ENCODE measurements around the gene TMEM186. TPM values are rescaled to one million over a fixed set of nuclear protein-coding genes. Genes with fewer than 3 reads are reported as not detected.
A peak's percentile ranks its signal among the peaks of the same experiment; 100 is the strongest.
"Not testable (repeated sequence)": the region's sequence is repeated elsewhere in the genome, so short reads cannot be mapped to it uniquely, and the experiment has no call there.

TMEM186 gene
- total and polyA plus RNA-seq, 12 donors = 7.9 to 15.4 (median 11.9) TPM

DNA sequence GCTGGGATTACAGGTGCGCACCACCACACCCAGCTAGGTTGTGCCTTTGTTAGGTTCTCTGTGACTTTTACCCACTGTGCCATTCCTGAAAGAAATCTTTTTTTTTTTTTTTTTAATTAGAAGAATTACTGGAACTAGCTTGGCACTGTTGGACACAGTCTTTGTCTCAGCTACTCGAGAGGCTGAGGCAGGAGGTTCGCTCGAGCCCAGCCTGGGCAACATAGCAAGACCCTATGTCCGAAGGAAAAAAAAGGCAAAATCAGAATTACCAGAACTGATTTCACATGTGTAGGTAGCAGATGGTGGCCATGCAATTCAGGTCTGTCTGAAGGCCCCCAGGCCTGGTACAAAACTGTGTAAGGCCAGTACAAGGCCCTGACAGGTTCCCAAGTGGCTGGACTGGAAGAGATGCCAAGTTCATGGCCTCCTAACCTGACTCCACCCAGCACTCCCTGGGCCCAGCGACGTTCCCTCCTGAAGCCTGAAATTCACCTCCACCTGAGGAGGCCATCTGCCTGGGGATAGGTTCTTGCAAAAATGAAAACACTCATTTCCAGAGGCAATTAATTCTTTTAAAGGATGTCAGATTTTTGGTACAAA, 48.4 kb upstream of the TMEM186 start:
- Histone ChIP-seq H3K4me3 (no peak overlapping the region), H3K27me3 (no peaks in the 10 kb centered on the region), H3K27ac (no peak overlapping the region), H3K9me3 (replicated peaks in 1 of 3) (no peaks in the 10 kb centered on the region), H3K36me3 (replicated peaks in 1 of 2) (peaks cover 0 to 20% of the 10 kb centered on the region in 2 donors), H3K4me1 (replicated peaks in 1 of 2) (peaks cover 17 to 21% of the 10 kb centered on the region in 2 donors)
- no peak for DNase-seq
- intact Hi-C loops (cut with DNase I) = no loop called here
- TF ChIP-seq, protein P1, sequence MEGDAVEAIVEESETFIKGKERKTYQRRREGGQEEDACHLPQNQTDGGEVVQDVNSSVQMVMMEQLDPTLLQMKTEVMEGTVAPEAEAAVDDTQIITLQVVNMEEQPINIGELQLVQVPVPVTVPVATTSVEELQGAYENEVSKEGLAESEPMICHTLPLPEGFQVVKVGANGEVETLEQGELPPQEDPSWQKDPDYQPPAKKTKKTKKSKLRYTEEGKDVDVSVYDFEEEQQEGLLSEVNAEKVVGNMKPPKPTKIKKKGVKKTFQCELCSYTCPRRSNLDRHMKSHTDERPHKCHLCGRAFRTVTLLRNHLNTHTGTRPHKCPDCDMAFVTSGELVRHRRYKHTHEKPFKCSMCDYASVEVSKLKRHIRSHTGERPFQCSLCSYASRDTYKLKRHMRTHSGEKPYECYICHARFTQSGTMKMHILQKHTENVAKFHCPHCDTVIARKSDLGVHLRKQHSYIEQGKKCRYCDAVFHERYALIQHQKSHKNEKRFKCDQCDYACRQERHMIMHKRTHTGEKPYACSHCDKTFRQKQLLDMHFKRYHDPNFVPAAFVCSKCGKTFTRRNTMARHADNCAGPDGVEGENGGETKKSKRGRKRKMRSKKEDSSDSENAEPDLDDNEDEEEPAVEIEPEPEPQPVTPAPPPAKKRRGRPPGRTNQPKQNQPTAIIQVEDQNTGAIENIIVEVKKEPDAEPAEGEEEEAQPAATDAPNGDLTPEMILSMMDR (IDR thresholded peaks at IDR 0.05) = no peak
- no peak for TF ChIP-seq POLR2A (IDR thresholded peaks at IDR 0.05)
- 92 to 95% (median 94%) methylated on average over 7 of the region's 7 CpGs for WGBS, 4 donors

DNA sequence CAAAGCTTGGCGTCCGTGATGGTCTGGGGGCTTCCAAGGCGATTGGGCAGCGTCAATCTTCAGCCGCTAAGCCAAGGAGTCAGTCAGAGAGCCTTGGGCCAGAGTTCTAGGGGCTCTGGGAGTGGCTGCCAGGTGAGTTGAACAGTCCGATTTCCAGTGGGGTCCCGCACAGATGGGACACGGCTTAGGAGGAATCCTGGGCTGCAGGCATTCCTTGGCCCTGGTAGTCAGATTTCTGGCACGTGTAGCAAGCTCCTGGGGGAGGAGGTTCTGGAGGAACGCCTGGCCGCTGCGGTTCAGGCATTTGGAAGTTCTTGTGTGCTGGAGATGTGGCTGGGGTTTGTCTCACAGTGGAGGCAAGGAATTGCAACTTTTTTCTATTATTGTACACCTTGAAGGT, 45.9 kb upstream of the TMEM186 start:
- intact Hi-C loops (cut with DNase I); H3K36me3 ChIP-seq (replicated peaks in 1 of 2); H3K27me3 ChIP-seq; H3K9me3 ChIP-seq (replicated peaks in 1 of 3); H3K4me3 ChIP-seq; H3K27ac ChIP-seq; H3K4me1 ChIP-seq (replicated peaks in 1 of 2); DNase-seq: not testable (repeated sequence)
- WGBS, 4 donors = 76 to 97% (median 86%) methylated on average over 6 to 12 of the region's 12 CpGs

- intact Hi-C loops (cut with DNase I); H3K4me1 ChIP-seq (replicated peaks in 1 of 2): not testable (repeated sequence)
- 61 to 71% (median 69%) methylated on average over 4 of the region's 4 CpGs for WGBS, 4 donors
Observed at GRCh38 chr16:8842016-8842415, 44.6 kb upstream of the TMEM186 start.

GRCh38 chr16:8837594-8837993, 40.2 kb upstream of the TMEM186 start:
- H3K27me3 ChIP-seq; H3K36me3 ChIP-seq (replicated peaks in 1 of 2); H3K4me1 ChIP-seq (replicated peaks in 1 of 2); H3K4me3 ChIP-seq; DNase-seq; H3K9me3 ChIP-seq (replicated peaks in 1 of 3); H3K27ac ChIP-seq; intact Hi-C loops (cut with DNase I): not testable (repeated sequence)
- WGBS, 4 donors = 91 to 93% (median 93%) methylated on average over 14 to 15 of the region's 15 CpGs

More at GRCh38 chr16:8842016-8842415, 44.6 kb upstream of the TMEM186 start:
- not testable (repeated sequence) for H3K9me3 ChIP-seq (replicated peaks in 1 of 3); H3K27me3 ChIP-seq; H3K36me3 ChIP-seq (replicated peaks in 1 of 2); H3K4me3 ChIP-seq; DNase-seq
- H3K27ac ChIP-seq = peak overlapping the region in 1 of 5 donors; percentile 16

- H3K36me3 ChIP-seq (replicated peaks in 1 of 2); H3K4me3 ChIP-seq; DNase-seq; H3K27me3 ChIP-seq; intact Hi-C loops (cut with DNase I); H3K9me3 ChIP-seq (replicated peaks in 1 of 3); H3K4me1 ChIP-seq (replicated peaks in 1 of 2); H3K27ac ChIP-seq: not testable (repeated sequence)
- 87 to 96% (median 90%) methylated on average over 7 of the region's 7 CpGs for WGBS, 4 donors
Observed at GRCh38 chr16:8836797-8837196, 39.4 kb upstream of the TMEM186 start.

- Histone ChIP-seq H3K4me3 (no peak overlapping the region), H3K4me1 (replicated peaks in 1 of 2) (peaks cover 0 to 4% of the 10 kb centered on the region in 2 donors), H3K36me3 (replicated peaks in 1 of 2) (peaks cover 0 to 17% of the 10 kb centered on the region in 2 donors), H3K9me3 (replicated peaks in 1 of 3) (no peaks in the 10 kb centered on the region), H3K27ac (no peak overlapping the region), H3K27me3 (no peaks in the 10 kb centered on the region)
- DNase-seq = no peak
- 85 to 94% (median 87%) methylated on average over 16 of the region's 16 CpGs for WGBS, 4 donors
- TF ChIP-seq, protein P1 (IDR thresholded peaks at IDR 0.05) = no peak
- TF ChIP-seq POLR2A (IDR thresholded peaks at IDR 0.05) = no peak
- intact Hi-C loops (cut with DNase I) = no loop called here
Observed at GRCh38 chr16:8832717-8833105, 35.3 kb upstream of the TMEM186 start.

All from adrenal gland (tissue), 12 donors.